ENCODE data around the gene SLC6A9. TPM values are rescaled to one million over a fixed set of nuclear protein-coding genes. Genes with fewer than 3 reads are reported as not detected.

SLC6A9 gene
- total RNA-seq, 1 donor = 25.9 TPM

DNA sequence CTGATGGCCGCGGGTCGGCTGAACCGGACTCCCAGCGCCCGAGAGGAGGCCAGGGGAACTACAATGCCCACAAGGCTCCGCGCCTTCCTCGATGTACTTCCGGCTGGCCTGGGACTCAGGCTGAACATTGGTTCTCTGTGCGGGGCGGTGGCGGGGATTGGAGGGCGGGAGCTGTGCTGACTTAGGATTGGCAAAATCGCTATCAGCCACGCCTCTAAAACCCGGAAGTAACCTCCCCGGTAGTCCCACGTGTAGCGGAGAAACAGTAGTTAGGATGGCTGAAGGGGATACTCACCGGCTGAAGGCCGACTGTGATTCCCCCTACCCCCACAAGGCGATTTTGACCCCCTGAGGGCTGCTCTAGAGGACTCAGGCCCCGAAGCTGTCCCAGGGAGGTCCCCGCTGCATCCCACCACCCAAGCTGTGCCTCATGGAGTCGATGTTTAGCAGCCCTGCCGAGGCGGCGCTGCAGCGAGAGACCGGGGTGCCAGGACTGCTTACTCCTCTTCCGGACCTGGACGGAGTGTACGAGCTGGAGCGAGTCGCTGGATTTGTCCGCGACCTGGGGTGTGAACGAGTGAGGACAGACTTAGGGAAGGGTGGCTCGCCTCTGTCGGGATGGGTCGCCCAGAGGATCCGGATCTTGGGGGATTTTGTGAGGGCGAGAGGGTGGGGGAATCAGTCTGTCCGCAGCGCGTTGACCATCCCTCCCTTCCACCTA lies 61.4 kb downstream of the SLC6A9 start, which contains the start of gene DPH2:
Gene DPH2, plus strand, starts transcription at position 265 of the 721 bp plus-strand sequence. Its CDS starts 166 bp downstream, at position 431.
- TF ChIP-seq, protein P1, sequence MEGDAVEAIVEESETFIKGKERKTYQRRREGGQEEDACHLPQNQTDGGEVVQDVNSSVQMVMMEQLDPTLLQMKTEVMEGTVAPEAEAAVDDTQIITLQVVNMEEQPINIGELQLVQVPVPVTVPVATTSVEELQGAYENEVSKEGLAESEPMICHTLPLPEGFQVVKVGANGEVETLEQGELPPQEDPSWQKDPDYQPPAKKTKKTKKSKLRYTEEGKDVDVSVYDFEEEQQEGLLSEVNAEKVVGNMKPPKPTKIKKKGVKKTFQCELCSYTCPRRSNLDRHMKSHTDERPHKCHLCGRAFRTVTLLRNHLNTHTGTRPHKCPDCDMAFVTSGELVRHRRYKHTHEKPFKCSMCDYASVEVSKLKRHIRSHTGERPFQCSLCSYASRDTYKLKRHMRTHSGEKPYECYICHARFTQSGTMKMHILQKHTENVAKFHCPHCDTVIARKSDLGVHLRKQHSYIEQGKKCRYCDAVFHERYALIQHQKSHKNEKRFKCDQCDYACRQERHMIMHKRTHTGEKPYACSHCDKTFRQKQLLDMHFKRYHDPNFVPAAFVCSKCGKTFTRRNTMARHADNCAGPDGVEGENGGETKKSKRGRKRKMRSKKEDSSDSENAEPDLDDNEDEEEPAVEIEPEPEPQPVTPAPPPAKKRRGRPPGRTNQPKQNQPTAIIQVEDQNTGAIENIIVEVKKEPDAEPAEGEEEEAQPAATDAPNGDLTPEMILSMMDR (IDR thresholded peaks at IDR 0.05; ENCODE audit: insufficient read depth, low read length) = no peak
- H3K4me3 ChIP-seq (ENCODE audit: low read depth, low read length) = peak within 1 kb of the TSS; percentile 97
- peak; percentile 96 for DNase-seq (ENCODE audit: low read depth)

DNA sequence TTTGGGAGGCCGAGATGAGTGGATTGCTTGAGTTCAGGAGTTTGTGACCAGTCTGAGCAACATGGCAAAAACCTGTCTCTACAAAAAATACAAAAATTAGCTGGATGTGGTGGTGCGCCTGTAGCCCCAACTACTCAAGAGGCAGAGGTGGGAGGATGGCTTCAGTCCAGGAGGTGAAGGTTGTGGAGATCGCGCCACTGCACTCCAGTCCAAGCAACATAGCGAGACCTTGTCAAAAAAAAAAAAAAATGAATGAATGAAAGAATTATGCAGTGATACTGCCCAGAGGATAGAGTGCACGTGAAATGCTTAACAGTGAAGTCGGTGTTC lies 61.9 kb downstream of the SLC6A9 start:
- TF ChIP-seq, protein P1 (IDR thresholded peaks at IDR 0.05; ENCODE audit: insufficient read depth, low read length) = no peak
- no peak overlapping the region for H3K4me3 ChIP-seq (ENCODE audit: low read depth, low read length)
- DNase-seq (ENCODE audit: low read depth) = no peak

DNA sequence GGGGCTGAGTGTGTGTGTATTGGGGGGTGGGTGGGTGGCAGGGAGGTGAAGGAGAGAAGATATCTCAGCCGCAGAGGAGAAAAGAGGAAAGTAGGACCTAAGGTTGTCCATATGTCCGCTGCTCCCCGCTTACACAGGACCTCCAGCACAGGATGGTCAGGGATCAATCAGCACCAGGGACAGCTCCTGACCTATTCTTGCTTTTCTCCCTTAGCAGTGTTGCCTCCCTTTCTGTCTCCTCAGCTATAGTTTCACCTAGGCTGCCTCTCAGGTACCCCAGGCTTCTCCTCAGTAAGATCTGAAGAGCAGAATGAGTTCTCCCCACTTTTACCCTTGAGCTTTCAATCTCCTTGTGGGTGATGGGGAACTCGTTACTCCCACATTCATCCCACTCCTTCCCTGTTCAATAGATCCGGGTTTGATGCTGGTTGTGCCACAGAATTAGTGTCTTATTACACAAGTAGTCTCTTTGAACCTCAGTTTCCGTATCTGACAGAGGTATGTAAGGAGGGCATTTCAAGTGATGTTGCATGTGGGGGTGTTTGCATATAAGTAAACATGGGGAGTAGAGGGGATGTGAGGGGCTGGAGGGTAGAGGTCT lies 62.8 kb downstream of the SLC6A9 start:
- peak; percentile 43 for DNase-seq (ENCODE audit: low read depth)
- TF ChIP-seq, protein P1 (IDR thresholded peaks at IDR 0.05; ENCODE audit: insufficient read depth, low read length) = no peak
- no peak overlapping the region for H3K4me3 ChIP-seq (ENCODE audit: low read depth, low read length)

DNA sequence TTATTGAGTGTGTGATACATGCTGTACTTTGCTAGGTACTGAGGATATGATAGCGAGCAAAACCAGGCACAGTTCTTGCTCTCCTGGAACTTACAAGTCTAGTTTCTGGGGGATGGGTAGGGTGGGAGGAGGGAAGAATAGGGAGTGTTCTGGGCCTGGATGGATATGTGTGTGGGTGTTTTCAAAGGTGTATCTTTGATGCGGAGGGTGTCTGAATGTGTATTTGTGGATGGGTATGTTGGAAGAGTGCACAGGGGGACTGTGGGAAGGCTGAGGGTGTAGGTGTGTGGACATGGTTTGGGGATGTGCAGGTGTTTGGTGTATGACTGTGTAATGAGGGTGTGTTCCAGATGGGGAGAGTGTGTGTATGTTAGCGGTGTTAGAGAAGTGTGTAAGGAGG lies 65.9 kb downstream of the SLC6A9 start:
- TF ChIP-seq, protein P1 (IDR thresholded peaks at IDR 0.05; ENCODE audit: insufficient read depth, low read length) = no peak

DNA sequence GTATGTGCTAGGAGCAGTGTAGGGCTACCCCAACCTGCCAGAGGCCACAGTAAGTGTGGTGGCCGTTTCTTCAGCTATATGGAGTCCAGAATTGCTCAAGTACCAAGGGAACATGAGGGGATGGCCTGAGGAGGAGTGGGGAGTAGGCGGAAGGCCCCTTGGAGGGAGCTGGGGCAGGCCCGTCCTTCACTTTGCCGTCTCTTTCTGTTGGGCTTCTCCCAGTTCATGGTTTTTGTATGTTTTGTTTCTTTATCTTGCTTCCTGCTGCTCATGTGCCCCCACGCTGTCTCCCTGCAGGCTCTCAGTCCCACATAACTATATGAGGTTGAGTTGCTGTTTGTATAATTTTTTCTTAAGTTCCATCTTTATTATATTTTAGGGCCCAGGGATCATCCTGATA lies 67.4 kb downstream of the SLC6A9 start:
- no peak for DNase-seq (ENCODE audit: low read depth)
- TF ChIP-seq, protein P1 (IDR thresholded peaks at IDR 0.05; ENCODE audit: insufficient read depth, low read length) = no peak
- no peak overlapping the region for H3K4me3 ChIP-seq (ENCODE audit: low read depth, low read length)

More for the DNA sequence above, 65.9 kb downstream of the SLC6A9 start:
- H3K4me3 ChIP-seq (ENCODE audit: low read depth, low read length) = no peak overlapping the region
- no peak for DNase-seq (ENCODE audit: low read depth)

DNA sequence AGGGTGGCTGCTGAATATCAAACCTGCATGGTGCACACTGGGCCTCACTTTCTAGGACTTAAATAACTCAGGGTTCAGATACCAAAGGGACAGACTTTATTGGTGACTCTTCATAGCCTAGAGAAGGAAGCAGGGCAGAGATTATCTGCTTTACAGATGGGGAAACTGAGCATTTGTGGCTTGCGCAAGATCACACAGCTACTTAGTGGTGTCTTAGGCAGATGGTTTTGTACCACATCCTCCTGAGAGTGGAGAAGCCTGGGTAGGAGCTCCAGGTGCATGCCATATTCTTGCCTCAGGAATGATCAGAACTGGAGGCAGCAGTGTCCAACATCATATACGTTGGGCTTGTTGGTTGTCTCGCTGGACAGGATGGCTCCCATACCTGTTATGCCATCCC lies 68.3 kb downstream of the SLC6A9 start:
- TF ChIP-seq, protein P1 (IDR thresholded peaks at IDR 0.05; ENCODE audit: insufficient read depth, low read length) = no peak
- DNase-seq (ENCODE audit: low read depth) = no peak

More for the DNA sequence above, 68.3 kb downstream of the SLC6A9 start:
- no peak overlapping the region for H3K4me3 ChIP-seq (ENCODE audit: low read depth, low read length)

Data from fibroblast of the aortic adventitia (primary cell).